B cell (primary cell): Measurements from ENCODE around the gene MS4A1. TPM values are rescaled to one million over a fixed set of nuclear protein-coding genes. Genes with fewer than 3 reads are reported as not detected.

Experiments
- ATAC-seq: fragments of 200-7000 bp; cut with Tn5 transposase; one replicate; pipeline ENCODE4 v1.10.0; 2021; ENCODE audit warnings: low read depth, mild to moderate bottlenecking, moderate number of reproducible peaks, moderate library complexity
- CTCF ChIA-PET: fragments of 350-600 bp; sonication (Branson Sonifier 250); formaldehyde crosslinking; loops from one replicate; lab custom pipeline; 2021; ENCODE audit warnings: antibody characterized with exemption, inconsistent platforms; lab: Charles Lee
- POLR2A ChIA-PET: fragments of 350-600 bp; sonication (Branson Sonifier 250); formaldehyde crosslinking; loops from one replicate; lab custom pipeline; 2021; ENCODE audit warnings: antibody characterized with exemption; lab: Charles Lee
- DNase-seq: peaks from one replicate; pipeline ENCODE4 v3.0.0; 2013
- H2AFZ ChIP-seq: 2 replicates; pipeline ENCODE4 v1.6.1; 2012; ENCODE audit warnings: mild to moderate bottlenecking, low read depth, low read length; ENCODE audit not compliant: insufficient read depth, poor library complexity, severe bottlenecking
- H3K27ac ChIP-seq, 2 donors: 1 replicate in 1 of 2; 2 replicates in 1 of 2; pipeline ENCODE4 v1.5.1; 2012 to 2013; ENCODE audit warnings: low read length in 2 of 2, mild to moderate bottlenecking in 2 of 2, moderate library complexity in 1 of 2
- H3K27me3 ChIP-seq, 4 experiments: fragments of 200-600 bp in 1 of 4; sonication (generic) in 1 of 4; replicated peaks in 1 of 4; 1 replicate in 2 of 4; 2 replicates in 2 of 4; pipeline versions ENCODE4 v1.6.1 to v1.7.0; 2013 to 2016; ENCODE audit warnings: low read length in 3 of 4, mild to moderate bottlenecking in 2 of 4, mixed read lengths in 1 of 4, moderate library complexity in 1 of 4; ENCODE audit not compliant: insufficient read depth in 4 of 4, control insufficient read depth in 3 of 4; ENCODE audit errors: control extremely low read depth in 1 of 4
- H3K36me3 ChIP-seq, 2 experiments: replicated peaks in 1 of 2; 1 replicate in 1 of 2; 2 replicates in 1 of 2; pipeline versions ENCODE4 v1.6.1 to v1.7.1; 2013; ENCODE audit warnings: low read length in 1 of 2; ENCODE audit not compliant: insufficient read depth in 2 of 2, control insufficient read depth in 1 of 2; ENCODE audit errors: control extremely low read depth in 1 of 2, extremely low read depth in 1 of 2
- H3K4me1 ChIP-seq, 2 donors: fragments of 200-600 bp in 1 of 2; sonication (generic) in 1 of 2; 1 replicate in 1 of 2; 2 replicates in 1 of 2; pipeline versions ENCODE4 v1.5.1 to v1.6.1; 2013 to 2017; ENCODE audit warnings: low read length in 2 of 2; ENCODE audit not compliant: control insufficient read depth in 2 of 2, insufficient read depth in 2 of 2
- H3K4me2 ChIP-seq: replicated peaks from 2 replicates; pipeline ENCODE3; 2012; ENCODE audit warnings: mild to moderate bottlenecking, low read depth, low read length; ENCODE audit not compliant: poor library complexity, severe bottlenecking
- H3K4me3 ChIP-seq, 5 experiments: fragments of 200-600 bp in 1 of 5; sonication (generic) in 1 of 5; 1 replicate in 3 of 5; 2 replicates in 2 of 5; pipeline versions ENCODE4 v1.5.1 to v1.7.0; 2011 to 2016; ENCODE audit warnings: low read length in 4 of 5, mild to moderate bottlenecking in 4 of 5, low read depth in 2 of 5, control low read depth in 1 of 5, moderate library complexity in 1 of 5; ENCODE audit not compliant: insufficient read depth in 1 of 5; ENCODE audit errors: control extremely low read depth in 1 of 5, extremely low read depth in 1 of 5
- H3K79me2 ChIP-seq: fragments of 200-600 bp; sonication (generic); one replicate; pipeline ENCODE4 v1.6.0; 2016; ENCODE audit warnings: low read length; ENCODE audit not compliant: control insufficient read depth, insufficient read depth
- H3K9ac ChIP-seq: fragments of 200-600 bp; sonication (generic); 2 replicates; pipeline ENCODE4 v1.6.1; 2017; ENCODE audit warnings: mild to moderate bottlenecking, low read length, moderate library complexity
- H3K9me3 ChIP-seq, 3 donors: one replicate each; pipeline versions ENCODE4 v1.6.1 to v1.7.1; 2013; ENCODE audit warnings: low read length in 2 of 3; ENCODE audit not compliant: control insufficient read depth in 2 of 3, insufficient read depth in 1 of 3; ENCODE audit errors: control extremely low read depth in 1 of 3
- H4K20me1 ChIP-seq: 2 replicates; pipeline ENCODE4 v1.6.0; 2012; ENCODE audit warnings: mild to moderate bottlenecking, low read length; ENCODE audit not compliant: insufficient read depth, control insufficient read depth, poor library complexity, severe bottlenecking
- H3K27ac Mint-ChIP-seq: one replicate; pipeline ENCODE4 v1.8.0; 2021; ENCODE audit warnings: mixed read lengths
- H3K27me3 Mint-ChIP-seq: one replicate; pipeline ENCODE4 v1.8.0; 2021; ENCODE audit warnings: mixed read lengths
- H3K4me1 Mint-ChIP-seq: one replicate; pipeline ENCODE4 v1.8.0; 2021; ENCODE audit warnings: mixed read lengths
- H3K4me3 Mint-ChIP-seq: one replicate; pipeline ENCODE4 v1.8.0; 2021; ENCODE audit warnings: mixed read lengths
- H3K9me3 Mint-ChIP-seq: one replicate; pipeline ENCODE4 v1.8.0; 2022; ENCODE audit warnings: mixed read lengths; ENCODE audit not compliant: insufficient read depth
- EZH2 ChIP-seq: IDR thresholded peaks from 2 replicates; pipeline ENCODE4 v1.6.1; 2012; ENCODE audit warnings: borderline replicate concordance, low read depth, mild to moderate bottlenecking, moderate library complexity, low read length; ENCODE audit not compliant: insufficient read depth, poor library complexity, severe bottlenecking
- WGBS: methylation state at CpG from one replicate; pipeline ENCODE4 v1.1.5; 2013; ENCODE audit warnings: missing lambda C conversion rate; ENCODE audit not compliant: insufficient coverage; 5-methylcytosine and 5-hydroxymethylcytosine counted together
- intact Hi-C: fragments of 100-400 bp; cut with micrococcal nuclease; formaldehyde crosslinking; loops from one replicate; pipeline ENCODE4 v1.10.0; 2022
- polyA plus RNA-seq: library from polyadenylated mRNA; depleted of rRNA; stranded (reverse); fragments of >200 nt; gene quantifications from 2 replicates; pipeline ENCODE4 v1.2.3, GENCODE V29; 2012
- total RNA-seq, 2 donors: library from RNA; stranded (reverse); fragments of 120-200 nt in 1 of 2; gene quantifications; 1 replicate in 1 of 2; 2 replicates in 1 of 2; pipeline versions ENCODE4 v1.2.3 to v1.2.4, GENCODE V29; 2013 to 2022
- TF ChIP-seq, protein P1 (sequence below): fragments of 200-600 bp; IDR thresholded peaks from one replicate; pipeline ENCODE4 v1.8.0; 2022; ENCODE audit warnings: antibody characterized with exemption, mild to moderate bottlenecking

Gene MS4A1
- total and polyA plus RNA-seq, 2 donors (not counting 1 experiment from before 2014, with no cell fraction given): 1,202 to 5,160 TPM

DNA sequence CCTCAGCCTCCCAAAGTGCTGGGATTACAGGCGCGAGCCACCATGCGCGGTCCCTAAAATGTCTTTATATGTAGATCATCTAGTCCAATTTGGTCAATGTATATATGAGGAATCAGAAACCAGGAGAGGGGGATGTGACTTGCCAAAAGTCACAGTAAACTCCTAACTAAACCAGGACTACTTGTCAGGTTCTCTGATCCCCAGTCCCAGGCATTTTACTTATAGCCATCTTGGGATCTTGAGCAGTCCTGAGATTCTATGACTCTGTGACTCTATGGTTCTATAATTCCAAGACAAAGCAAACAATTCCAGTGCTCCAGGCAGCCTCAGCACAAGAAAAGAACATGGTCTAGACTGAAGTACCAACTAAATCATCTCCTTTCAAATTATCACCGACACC lies 26.4 kb upstream of the MS4A1 start, which contains the start of gene MS4A5:
Gene MS4A5 (plus strand): TSS at position 301 of the 400 bp plus-strand sequence. CDS start 103 bp downstream, outside the sequence.
- H3K79me2 ChIP-seq: no peaks in the 10 kb centered on the region
- H3K4me1 Mint-ChIP-seq: peaks cover 24% of the 10 kb centered on the region
- no peak within 1 kb of the TSS for H3K9ac ChIP-seq
- TF ChIP-seq, protein P1, sequence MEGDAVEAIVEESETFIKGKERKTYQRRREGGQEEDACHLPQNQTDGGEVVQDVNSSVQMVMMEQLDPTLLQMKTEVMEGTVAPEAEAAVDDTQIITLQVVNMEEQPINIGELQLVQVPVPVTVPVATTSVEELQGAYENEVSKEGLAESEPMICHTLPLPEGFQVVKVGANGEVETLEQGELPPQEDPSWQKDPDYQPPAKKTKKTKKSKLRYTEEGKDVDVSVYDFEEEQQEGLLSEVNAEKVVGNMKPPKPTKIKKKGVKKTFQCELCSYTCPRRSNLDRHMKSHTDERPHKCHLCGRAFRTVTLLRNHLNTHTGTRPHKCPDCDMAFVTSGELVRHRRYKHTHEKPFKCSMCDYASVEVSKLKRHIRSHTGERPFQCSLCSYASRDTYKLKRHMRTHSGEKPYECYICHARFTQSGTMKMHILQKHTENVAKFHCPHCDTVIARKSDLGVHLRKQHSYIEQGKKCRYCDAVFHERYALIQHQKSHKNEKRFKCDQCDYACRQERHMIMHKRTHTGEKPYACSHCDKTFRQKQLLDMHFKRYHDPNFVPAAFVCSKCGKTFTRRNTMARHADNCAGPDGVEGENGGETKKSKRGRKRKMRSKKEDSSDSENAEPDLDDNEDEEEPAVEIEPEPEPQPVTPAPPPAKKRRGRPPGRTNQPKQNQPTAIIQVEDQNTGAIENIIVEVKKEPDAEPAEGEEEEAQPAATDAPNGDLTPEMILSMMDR: no peak
- TF ChIP-seq EZH2: no peak
- H3K9me3 ChIP-seq: no peaks in the 10 kb centered on the region
- WGBS: 100% methylated on average over 1 of the region's 5 CpGs
- no peaks in the 10 kb centered on the region for H4K20me1 ChIP-seq
- no peaks in the 10 kb centered on the region for H3K4me1 ChIP-seq
- no peaks in the 10 kb centered on the region for H3K27me3 ChIP-seq
- intact Hi-C loops: no loop called here
- H3K27me3 Mint-ChIP-seq: no peaks in the 10 kb centered on the region
- no peak within 1 kb of the TSS for H2AFZ ChIP-seq
- no peaks in the 10 kb centered on the region for H3K36me3 ChIP-seq
- CTCF ChIA-PET: no interaction called here
- H3K4me3 ChIP-seq: no peak within 1 kb of the TSS
- POLR2A ChIA-PET: no interaction called here
- H3K9me3 Mint-ChIP-seq: no peaks in the 10 kb centered on the region
- H3K27ac Mint-ChIP-seq: peak within 1 kb of the TSS; percentile 20
- H3K27ac ChIP-seq: no peak within 1 kb of the TSS
- H3K4me3 Mint-ChIP-seq: no peak within 1 kb of the TSS
- no peak within 1 kb of the TSS for H3K4me2 ChIP-seq
- no peak for ATAC-seq
- no peak for DNase-seq

- Mint-ChIP-seq H3K4me1 (peaks cover 24% of the 10 kb centered on the region), H3K27me3 (no peaks in the 10 kb centered on the region), H3K4me3 (no peak overlapping the region), H3K27ac (no peak overlapping the region), H3K9me3 (no peaks in the 10 kb centered on the region)
- Histone ChIP-seq H3K9ac (no peak overlapping the region), H3K27me3 (no peaks in the 10 kb centered on the region), H2AFZ (no peak overlapping the region), H3K4me3 (no peak overlapping the region), H3K36me3 (no peaks in the 10 kb centered on the region), H4K20me1 (no peaks in the 10 kb centered on the region), H3K79me2 (no peaks in the 10 kb centered on the region), H3K4me1 (no peaks in the 10 kb centered on the region), H3K27ac (no peak overlapping the region), H3K4me2 (no peak overlapping the region), H3K9me3 (no peaks in the 10 kb centered on the region)
- CTCF ChIA-PET: interaction anchor here (0.5 to 1.1 kb wide), 3 partner anchors 36 to 87 kb away, joined by 3 to 4 read pairs (median 4); no protein-coding TSS in a partner anchor
- POLR2A ChIA-PET: interaction anchor here (0.6 kb wide), 1 partner anchor 64 kb away, joined by 3 read pairs; no protein-coding TSS in a partner anchor
- WGBS: 100% methylated on average over 1 of the region's 2 CpGs
- no peak for ATAC-seq
- no peak for DNase-seq
- intact Hi-C loops: loop anchor here (5.0 kb wide), 1 partner anchor 34 kb away; the partner anchor contains the start of gene MS4A14
- TF ChIP-seq EZH2: no peak
Measured at GRCh38 chr11:60431251-60431650, 24.4 kb upstream of the MS4A1 start.
